ENCODE results near the gene AGBL1. TPM values are rescaled to one million over a fixed set of nuclear protein-coding genes. Genes with fewer than 3 reads are reported as not detected.

Gene AGBL1
- polyA plus RNA-seq, 2 of the 4 experiments (the other 2 are of a cell fraction): not detected

DNA sequence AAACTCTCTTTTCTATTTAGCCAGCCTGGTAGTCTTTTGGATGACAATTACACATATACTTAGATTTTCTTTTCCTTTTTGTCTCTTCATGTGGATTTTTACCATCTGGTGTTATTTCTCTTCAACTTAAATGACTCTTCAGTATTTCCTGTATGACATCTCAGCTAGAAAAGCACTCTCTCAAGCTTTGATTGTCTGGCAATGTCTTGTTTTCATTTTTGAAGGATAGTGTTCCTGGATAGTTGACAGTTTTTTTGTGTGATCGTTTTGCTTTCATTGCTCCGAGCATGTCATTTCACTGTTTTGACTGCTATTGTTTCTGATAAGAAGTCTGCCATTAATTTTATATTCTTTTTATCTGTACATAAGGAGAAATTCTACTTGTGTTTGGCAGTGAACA lies 766.4 kb downstream of the AGBL1 start:
- TF ChIP-seq EHF (CRISPR knock-in tag; IDR thresholded peaks at IDR 0.05) (no peak), PBX3 (IDR thresholded peaks at IDR 0.05) (no peak), ZNF302 (CRISPR knock-in tag; IDR thresholded peaks at IDR 0.05) (no peak), NR3C1 (IDR thresholded peaks at IDR 0.05) (no peak), TP53 (CRISPR knock-in tag; IDR thresholded peaks at IDR 0.05) (no peak), ESRRA (IDR thresholded peaks at IDR 0.05; ENCODE audit: borderline replicate concordance, low read length) (no peak), HDAC2 (IDR thresholded peaks at IDR 0.05) (no peak), CHD4 (IDR thresholded peaks at IDR 0.05; ENCODE audit: borderline replicate concordance) (no peak), ZC3H11A (IDR thresholded peaks at IDR 0.05) (no peak), HOXB13 (CRISPR knock-in tag; IDR thresholded peaks at IDR 0.05; ENCODE audit: low read depth) (no peak), EP300 (IDR thresholded peaks at IDR 0.05) (no peak), MAZ (IDR thresholded peaks at IDR 0.05; ENCODE audit: borderline replicate concordance, low read depth, low read length) (no peak), HEYL (CRISPR knock-in tag; IDR thresholded peaks at IDR 0.05) (no peak), NPAS2 (CRISPR knock-in tag; IDR thresholded peaks at IDR 0.05; ENCODE audit: borderline replicate concordance) (no peak), HOXB5 (CRISPR knock-in tag; IDR thresholded peaks at IDR 0.05) (no peak), CHD2 (IDR thresholded peaks at IDR 0.05; ENCODE audit: low read length, partially characterized antibody) (no peak), RARB (CRISPR knock-in tag; IDR thresholded peaks at IDR 0.05) (no peak), MAFK (IDR thresholded peaks at IDR 0.05; ENCODE audit: partially characterized antibody) (no peak), CEBPB (IDR thresholded peaks at IDR 0.05) (no peak)
- TF ChIP-seq, protein P1, sequence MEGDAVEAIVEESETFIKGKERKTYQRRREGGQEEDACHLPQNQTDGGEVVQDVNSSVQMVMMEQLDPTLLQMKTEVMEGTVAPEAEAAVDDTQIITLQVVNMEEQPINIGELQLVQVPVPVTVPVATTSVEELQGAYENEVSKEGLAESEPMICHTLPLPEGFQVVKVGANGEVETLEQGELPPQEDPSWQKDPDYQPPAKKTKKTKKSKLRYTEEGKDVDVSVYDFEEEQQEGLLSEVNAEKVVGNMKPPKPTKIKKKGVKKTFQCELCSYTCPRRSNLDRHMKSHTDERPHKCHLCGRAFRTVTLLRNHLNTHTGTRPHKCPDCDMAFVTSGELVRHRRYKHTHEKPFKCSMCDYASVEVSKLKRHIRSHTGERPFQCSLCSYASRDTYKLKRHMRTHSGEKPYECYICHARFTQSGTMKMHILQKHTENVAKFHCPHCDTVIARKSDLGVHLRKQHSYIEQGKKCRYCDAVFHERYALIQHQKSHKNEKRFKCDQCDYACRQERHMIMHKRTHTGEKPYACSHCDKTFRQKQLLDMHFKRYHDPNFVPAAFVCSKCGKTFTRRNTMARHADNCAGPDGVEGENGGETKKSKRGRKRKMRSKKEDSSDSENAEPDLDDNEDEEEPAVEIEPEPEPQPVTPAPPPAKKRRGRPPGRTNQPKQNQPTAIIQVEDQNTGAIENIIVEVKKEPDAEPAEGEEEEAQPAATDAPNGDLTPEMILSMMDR (IDR thresholded peaks at IDR 0.05): no peak
- no peak for DNase-seq (ENCODE audit: low read depth in 1 of 2, low spot score in 1 of 2)
- H3K4me3 ChIP-seq: no peak overlapping the region
- WGBS (ENCODE audit: missing lambda C conversion rate): 12% methylated on average over 2 of the region's 2 CpGs
- no peaks in the 10 kb centered on the region for H3K4me1 ChIP-seq
- CTCF ChIA-PET: no interaction called here
- no peak for FAIRE-seq
- H3K27ac ChIP-seq: no peak overlapping the region
- no peak for ATAC-seq
- no peak overlapping the region for H3K4me2 ChIP-seq
- POLR2A ChIA-PET: no interaction called here
- H3K9me3 ChIP-seq: no peaks in the 10 kb centered on the region

- TF ChIP-seq MAZ (IDR thresholded peaks at IDR 0.05; ENCODE audit: borderline replicate concordance, low read depth, low read length) (no peak), MAFK (IDR thresholded peaks at IDR 0.05; ENCODE audit: partially characterized antibody) (no peak)
- 7% methylated on average over 5 of the region's 5 CpGs for WGBS (ENCODE audit: missing lambda C conversion rate)
- H3K4me2 ChIP-seq: no peak overlapping the region
- no peak for DNase-seq (ENCODE audit: low read depth in 1 of 2, low spot score in 1 of 2)
- H3K4me3 ChIP-seq: no peak overlapping the region
- no peaks in the 10 kb centered on the region for H3K4me1 ChIP-seq
- no peak for ATAC-seq
- ChIA-PET POLR2A (no interaction called here), CTCF (no interaction called here)
- no peak for FAIRE-seq
- H3K9me3 ChIP-seq: no peaks in the 10 kb centered on the region
- no peak overlapping the region for H3K27ac ChIP-seq
Observed at GRCh38 chr15:86849136-86849535, 769.5 kb downstream of the AGBL1 start.

GRCh38 chr15:86849558-86850285 lies 770.1 kb downstream of the AGBL1 start:
- Histone ChIP-seq H3K4me2 (no peak overlapping the region), H3K9me3 (no peaks in the 10 kb centered on the region), H3K4me1 (no peaks in the 10 kb centered on the region), H3K27ac (no peak overlapping the region), H3K4me3 (no peak overlapping the region)
- ATAC-seq: no peak
- TF ChIP-seq TP53 (CRISPR knock-in tag; IDR thresholded peaks at IDR 0.05) (no peak), POLR2A (IDR thresholded peaks at IDR 0.05; ENCODE audit: low read length) (no peak), KDM5A (IDR thresholded peaks at IDR 0.05) (no peak), MAZ (IDR thresholded peaks at IDR 0.05; ENCODE audit: borderline replicate concordance, low read depth, low read length) (no peak), ZNF302 (CRISPR knock-in tag; IDR thresholded peaks at IDR 0.05) (no peak), JUNB (IDR thresholded peaks at IDR 0.05) (no peak), EHF (CRISPR knock-in tag; IDR thresholded peaks at IDR 0.05) (no peak), RARB (CRISPR knock-in tag; IDR thresholded peaks at IDR 0.05) (no peak), NR3C1 (IDR thresholded peaks at IDR 0.05) (no peak), JUN (IDR thresholded peaks at IDR 0.05) (no peak), SMC3 (IDR thresholded peaks at IDR 0.05) (no peak), ELK1 (IDR thresholded peaks at IDR 0.05; ENCODE audit: low read depth, low read length) (no peak), KDM1A (IDR thresholded peaks at IDR 0.05; ENCODE audit: low read depth) (no peak)
- TF ChIP-seq, protein P2, sequence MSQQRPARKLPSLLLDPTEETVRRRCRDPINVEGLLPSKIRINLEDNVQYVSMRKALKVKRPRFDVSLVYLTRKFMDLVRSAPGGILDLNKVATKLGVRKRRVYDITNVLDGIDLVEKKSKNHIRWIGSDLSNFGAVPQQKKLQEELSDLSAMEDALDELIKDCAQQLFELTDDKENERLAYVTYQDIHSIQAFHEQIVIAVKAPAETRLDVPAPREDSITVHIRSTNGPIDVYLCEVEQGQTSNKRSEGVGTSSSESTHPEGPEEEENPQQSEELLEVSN (IDR thresholded peaks at IDR 0.05; ENCODE audit: borderline replicate concordance, low read depth): no peak
- TF ChIP-seq, protein P1 (IDR thresholded peaks at IDR 0.05): no peak
- DNase-seq (ENCODE audit: low read depth in 1 of 2, low spot score in 1 of 2): no peak
- FAIRE-seq: no peak
- ChIA-PET POLR2A (no interaction called here), CTCF (no interaction called here)
- 16% methylated on average over 6 of the region's 6 CpGs for WGBS (ENCODE audit: missing lambda C conversion rate)

Data from A549 (cell line).